ENCODE measurements around the gene ROGDI.
A peak's percentile ranks its signal among the peaks of the same experiment; 100 is the strongest.

Gene ROGDI, protein sequence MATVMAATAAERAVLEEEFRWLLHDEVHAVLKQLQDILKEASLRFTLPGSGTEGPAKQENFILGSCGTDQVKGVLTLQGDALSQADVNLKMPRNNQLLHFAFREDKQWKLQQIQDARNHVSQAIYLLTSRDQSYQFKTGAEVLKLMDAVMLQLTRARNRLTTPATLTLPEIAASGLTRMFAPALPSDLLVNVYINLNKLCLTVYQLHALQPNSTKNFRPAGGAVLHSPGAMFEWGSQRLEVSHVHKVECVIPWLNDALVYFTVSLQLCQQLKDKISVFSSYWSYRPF

DNA sequence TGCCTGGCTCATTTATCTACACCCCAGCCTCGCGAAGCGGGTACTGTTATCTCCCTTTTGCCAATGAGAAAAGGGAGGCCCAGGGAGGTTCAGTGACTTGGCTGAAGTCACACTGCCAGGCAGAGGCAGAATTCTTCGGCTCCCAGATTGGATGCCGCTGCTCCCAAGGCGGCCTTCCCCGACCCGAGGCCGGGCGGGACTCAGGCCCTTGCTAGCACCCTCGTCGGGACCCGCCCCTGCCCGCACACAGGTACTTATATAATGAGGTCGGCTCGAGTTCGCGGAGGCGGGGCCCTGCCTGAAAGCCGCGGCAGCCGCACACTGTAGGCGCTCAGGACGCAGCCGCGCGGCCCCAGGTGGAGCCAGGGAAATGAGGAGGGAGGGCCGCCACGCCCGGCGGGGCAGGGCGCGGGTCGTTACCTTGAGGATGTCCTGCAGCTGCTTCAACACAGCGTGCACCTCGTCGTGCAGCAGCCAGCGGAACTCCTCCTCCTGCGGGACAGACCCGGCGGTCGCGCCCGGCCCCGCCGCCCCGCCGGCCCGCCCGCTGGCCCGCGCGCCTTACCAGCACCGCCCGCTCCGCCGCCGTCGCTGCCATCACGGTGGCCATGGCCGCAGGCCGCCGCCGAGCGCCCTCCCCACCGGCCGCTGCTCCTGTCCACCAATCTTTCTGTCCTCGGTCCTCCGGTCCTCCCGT is at the start of gene ROGDI:
TSS of gene ROGDI (minus strand) at position 672 of the 697 bp plus-strand sequence. CDS start at position 610, 62 bp downstream.
- DNase-seq = peak; percentile 69

GRCh38 chr16:4850211-4850610 is 47.8 kb upstream of the ROGDI start:
- DNase-seq = no peak

DNA sequence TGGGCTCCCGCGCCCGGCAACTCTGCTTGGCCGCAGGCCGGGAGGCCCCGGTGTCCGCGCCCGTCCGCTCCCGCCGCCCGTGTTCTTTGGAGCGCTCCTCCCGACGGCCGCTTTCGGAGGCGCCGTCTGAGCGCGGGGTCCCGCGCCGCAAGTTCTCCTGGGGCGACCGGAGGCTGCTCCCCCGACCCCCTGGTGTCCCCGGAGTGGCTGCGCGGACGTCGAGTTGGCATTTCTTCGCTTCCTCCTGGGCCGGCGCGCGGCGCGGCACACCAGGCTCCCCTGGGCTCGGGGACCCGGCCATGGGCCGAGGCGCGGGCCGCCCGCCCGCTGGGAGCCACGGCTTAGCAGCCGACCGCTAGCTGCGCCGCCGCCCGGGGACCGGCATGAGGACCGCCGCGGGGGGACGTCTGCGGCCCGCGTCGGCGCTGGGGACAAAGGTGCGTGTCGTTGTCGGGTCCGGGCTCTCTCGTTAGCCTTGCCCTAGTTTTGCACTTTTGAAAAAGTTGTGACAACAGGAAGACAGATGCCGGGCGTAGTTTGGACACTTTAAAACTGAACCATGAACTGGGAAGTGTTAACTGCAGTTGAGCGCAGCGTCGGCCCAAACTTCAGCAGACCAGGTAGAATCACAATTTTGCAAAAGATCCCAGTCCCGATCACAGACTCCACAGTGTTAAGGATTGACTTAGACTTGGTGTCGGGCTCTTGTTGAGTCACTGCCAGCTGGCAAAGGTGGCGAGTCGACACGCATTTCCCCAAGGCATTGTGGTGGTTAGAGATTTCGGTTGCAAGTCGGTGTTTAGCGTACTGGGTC is 45.5 kb upstream of the ROGDI start:
- DNase-seq = peak; percentile 19

GRCh38 chr16:4846901-4847773 is 44.7 kb upstream of the ROGDI start, which contains the start of the genes GLYR1 and UBN1:
Gene GLYR1, minus strand, starts transcription at chr16:4847288. Its CDS starts 23 bp downstream, at chr16:4847265.
Gene UBN1, plus strand, starts transcription at chr16:4847481. Its CDS starts 5,437 bp downstream, at chr16:4852918.
- peak; percentile 100 for DNase-seq

- no peak for DNase-seq
Measured at GRCh38 chr16:4846503-4846900, 44.1 kb upstream of the ROGDI start.

- DNase-seq = no peak
Measured at GRCh38 chr16:4840984-4841383, 38.6 kb upstream of the ROGDI start.

- no peak for DNase-seq
Measured at GRCh38 chr16:4839942-4840341, 37.5 kb upstream of the ROGDI start.

DNA sequence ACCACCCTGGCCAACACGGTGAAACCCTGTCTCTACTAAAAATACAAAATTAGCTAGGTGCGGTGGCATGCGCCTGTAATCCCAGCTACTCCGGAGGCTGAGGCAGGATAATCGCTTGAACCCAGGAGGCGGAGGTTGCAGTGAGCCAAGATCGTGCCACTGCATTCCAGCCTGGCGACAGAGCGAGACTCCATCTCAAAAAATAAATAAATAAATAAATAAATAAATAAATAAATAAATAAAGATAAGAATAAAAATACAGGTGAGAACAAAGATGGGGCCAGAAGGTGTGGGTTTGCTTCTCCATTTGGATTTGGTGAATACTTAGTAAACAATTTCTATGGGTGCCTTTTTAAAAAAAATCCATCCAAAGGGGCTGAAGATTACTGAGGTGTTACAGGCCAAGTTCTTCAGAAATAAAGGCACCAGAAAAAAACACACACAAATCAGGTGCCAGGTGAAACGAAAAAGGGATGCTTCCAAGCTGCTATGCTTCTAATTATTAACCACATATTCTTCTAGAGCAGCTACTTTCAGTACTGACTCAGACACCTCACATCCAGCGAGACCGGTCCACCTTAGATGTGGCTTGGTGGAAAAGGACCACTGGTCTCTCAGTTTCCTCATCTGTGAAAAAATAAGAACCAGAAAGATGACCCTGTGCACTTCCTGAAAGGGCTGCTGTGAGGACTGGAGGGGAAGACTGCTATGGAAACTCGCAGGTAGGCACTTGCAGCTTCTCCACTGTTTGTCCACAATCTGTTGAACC is 35.5 kb upstream of the ROGDI start:
- no peak for DNase-seq

DNA sequence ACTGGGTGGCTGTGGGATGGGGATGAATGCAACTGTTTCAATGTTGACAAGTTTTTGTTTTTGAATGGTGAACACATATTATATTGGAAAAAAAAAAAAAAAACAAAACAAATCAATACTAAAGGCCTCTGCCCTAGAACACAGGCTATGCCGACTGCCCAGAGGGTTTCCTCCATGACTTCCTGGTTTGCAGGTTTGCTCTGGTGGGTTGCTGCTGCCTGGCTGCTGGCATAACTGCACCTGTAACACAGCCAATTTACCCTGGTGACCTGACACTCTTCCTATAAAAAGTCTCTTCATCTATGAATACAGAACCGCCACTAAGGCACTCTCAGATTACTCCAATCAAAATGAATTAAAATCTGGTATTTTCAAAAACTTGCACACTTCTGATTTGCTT is 34.3 kb upstream of the ROGDI start:
- DNase-seq = no peak

- no peak for DNase-seq
Measured at GRCh38 chr16:4833584-4833983, 31.2 kb upstream of the ROGDI start.

GRCh38 chr16:4832698-4833343 is 30.4 kb upstream of the ROGDI start:
- DNase-seq = no peak

DNA sequence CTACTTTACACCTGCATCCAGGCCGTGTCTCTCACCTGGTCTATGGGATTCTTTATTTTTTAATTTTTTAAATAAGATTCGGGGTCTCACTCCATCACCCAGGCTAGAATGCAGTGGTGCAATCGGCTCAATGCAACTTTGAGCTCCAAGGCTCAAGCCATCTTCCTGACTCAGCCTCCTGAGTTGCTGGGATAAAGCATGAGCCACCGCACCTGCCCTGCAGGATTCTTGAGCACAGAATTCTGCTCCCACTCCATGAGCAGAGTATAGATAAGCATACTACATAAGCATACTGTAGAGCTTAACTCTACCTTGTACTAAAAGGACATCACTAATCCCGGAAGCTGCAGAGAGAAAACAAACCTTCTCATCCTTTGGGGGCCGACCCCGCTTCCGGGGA is 29.2 kb upstream of the ROGDI start:
- no peak for DNase-seq

DNA sequence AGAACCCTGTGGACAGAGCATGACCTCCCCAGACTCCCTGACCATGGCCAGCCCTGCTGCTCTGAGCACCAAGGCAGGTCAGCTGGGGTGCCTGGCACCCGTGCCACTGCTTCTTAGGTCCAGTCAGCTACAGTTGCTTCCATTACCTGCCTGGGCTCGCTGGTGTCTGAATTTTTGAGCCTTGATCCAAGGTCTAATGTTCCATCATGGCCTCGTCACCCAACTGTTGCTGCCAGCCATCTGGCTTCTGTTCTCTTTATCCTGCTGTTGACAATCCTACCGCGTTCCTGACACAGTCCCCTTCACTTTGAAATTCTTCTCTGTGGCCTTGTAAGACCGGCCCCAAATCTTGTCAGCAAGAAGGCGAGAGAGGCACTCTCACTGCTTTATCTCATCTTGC is 28.0 kb upstream of the ROGDI start:
- DNase-seq = no peak

- DNase-seq = no peak
Measured at GRCh38 chr16:4828567-4829321, 26.3 kb upstream of the ROGDI start.

- no peak for DNase-seq
Measured at GRCh38 chr16:4826980-4827379, 24.5 kb upstream of the ROGDI start.

DNA sequence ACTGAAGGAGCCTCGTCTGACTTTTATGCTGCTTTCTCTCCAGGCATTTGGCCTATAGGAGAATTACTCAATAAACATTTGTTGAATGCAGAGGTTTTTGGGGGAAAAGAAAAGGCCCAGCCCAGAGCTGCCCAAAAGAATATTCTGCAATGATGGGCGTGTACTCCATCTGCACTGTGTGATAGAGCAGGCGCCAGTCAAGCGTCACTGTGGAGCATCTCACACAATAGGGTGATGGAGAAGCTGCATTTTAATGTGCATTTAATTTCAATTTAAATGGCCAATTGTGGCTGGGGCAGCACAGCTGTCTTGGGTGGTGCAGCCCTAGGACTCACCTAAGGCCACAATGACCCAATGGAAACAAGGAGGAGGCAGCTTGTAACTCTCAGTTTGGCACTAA is 24.1 kb upstream of the ROGDI start:
- no peak for DNase-seq

DNA sequence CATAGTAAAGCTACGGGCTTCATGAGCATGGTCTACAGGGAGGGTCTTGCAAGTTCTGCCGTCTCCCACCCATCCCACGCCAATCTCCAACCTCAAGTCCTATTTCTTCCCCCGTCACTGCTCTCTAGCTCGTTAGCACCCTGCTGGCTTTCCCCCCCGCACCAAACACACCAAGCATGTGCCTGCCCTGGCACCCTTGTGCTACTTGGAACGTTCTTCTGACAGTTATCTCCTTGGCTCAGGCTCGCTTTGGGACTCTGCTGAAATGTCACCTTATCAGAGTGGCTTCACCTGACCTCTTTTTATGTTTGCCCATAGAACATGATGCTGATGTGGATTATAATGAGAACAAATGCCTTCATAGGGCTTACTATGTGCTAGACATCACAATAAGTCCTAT is 22.8 kb upstream of the ROGDI start:
- DNase-seq = no peak

GRCh38 chr16:4820652-4821051 is 18.2 kb upstream of the ROGDI start:
- no peak for DNase-seq

- DNase-seq = no peak
Measured at GRCh38 chr16:4814542-4815173, 12.2 kb upstream of the ROGDI start.

DNA sequence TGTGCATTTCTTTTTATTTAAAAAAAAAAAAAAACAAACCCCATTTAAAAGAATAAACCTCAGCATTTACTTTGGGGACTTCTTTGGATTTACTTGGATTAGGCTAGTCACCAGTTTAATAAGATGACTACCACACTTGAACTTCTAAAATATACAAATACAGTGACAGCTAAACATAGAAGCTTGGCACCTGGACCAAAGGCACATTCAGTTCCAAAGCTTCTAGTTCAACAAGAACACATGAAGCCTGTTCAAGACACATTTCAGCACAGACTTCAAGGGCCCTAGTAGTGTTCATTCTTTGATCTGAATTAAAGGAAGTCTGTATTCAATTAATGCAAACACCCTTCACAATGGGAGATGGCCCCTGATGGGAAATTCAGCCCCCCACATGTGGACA is 11.6 kb upstream of the ROGDI start:
- DNase-seq = no peak
